NCI-H2196 treated with DMSO at 0.1 percent for 48 hours (cell line): ENCODE measurements around the gene BTG4.

Experiments used
- DNase-seq: peaks from one replicate; lab custom pipeline; 2025; ENCODE audit not compliant: unreplicated experiment; lab: John Stamatoyannopoulos, UW

BTG4 gene

DNA sequence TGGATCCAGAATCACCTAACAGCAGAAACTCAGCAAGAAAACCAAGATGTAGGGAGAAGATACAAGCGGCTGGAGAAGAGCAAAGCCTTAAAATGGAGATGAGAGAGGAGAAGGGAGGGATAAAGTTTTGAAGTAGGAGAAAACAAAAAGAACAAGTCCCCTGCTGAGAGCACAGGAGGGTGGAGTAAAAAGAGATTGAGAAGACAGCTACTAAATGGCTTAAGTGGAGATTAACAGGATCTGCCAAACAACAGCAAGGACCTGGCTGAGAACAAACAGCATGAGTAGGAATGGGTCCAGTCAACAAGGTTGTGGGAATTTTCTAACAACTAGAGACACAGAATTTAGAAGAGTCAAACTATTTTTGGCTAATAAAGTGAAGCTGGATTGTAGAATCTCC is 18.1 kb downstream of the BTG4 start:
- no peak for DNase-seq

DNA sequence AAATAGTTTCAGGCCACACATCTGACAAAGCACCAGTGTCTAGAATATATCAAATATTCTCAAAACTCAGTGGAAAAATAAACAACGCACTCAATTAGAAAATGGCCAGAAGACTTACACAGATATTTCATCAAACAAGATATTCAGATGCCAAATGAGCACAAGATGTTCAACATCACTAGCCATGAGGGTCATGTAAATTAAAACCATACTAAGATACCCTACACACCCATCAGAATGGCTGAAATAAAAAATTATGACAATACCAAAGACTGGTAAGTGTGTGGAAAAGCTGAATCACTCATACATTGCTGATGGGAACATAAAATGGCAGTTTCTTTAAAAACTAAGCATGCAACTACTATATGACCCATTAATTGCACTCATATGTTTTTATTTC is 21.7 kb downstream of the BTG4 start:
- DNase-seq = no peak

DNA sequence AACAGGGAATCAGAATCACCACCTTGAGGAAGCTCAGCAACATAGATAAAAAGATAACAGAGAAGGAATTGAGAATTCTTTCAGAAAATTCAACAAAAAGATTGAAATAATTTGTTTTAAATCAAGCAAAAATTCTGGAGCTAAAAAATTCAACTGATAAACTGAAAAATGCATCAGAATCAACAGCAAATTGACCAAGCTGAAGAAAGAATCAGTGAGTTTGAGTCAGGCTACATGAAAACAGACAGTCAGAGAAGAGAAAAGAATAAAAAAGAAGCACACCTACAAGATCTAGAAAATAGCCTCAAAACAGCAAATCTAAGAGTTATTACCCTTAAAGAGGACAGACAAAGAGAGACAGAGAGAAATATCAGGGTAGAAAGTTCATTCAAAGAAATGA is 28.8 kb downstream of the BTG4 start:
- no peak for DNase-seq

DNA sequence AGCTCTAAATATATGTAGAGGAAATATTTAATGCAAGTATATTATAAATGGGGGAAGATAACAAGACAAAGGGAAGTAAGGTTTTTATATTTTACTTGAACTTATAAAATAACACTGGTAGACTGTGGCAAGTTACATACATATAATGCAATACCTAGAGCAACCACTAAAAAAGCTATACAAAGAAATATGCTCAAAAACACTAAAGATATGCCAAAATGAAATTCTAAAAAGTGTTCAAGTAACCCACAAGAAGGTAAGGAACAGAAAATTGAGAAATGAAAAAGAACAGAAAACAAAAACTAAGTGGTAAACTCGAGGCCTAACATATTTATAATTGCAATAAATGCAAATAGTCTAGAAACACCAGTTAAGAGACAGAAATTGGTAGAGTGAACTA is 32.5 kb downstream of the BTG4 start:
- no peak for DNase-seq

DNA sequence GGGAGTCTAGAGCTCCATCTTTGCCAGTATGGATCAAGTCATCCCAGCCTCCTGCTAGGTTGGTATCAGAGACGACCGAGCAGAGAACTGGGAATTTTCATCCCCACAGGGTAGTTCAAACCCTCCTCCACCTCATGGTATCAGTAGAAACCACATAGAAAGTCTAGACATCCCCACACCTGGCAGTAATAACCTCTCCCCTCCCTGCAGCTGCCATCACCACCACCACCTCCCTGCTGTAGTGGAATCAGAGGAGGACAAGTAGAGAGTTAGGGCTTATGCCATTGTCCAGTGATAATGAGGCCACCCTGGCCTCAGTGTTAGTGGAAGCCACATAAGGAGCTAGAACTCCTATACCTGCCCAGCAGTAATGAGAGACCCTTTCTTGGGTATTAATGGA is 34.3 kb downstream of the BTG4 start:
- no peak for DNase-seq

DNA sequence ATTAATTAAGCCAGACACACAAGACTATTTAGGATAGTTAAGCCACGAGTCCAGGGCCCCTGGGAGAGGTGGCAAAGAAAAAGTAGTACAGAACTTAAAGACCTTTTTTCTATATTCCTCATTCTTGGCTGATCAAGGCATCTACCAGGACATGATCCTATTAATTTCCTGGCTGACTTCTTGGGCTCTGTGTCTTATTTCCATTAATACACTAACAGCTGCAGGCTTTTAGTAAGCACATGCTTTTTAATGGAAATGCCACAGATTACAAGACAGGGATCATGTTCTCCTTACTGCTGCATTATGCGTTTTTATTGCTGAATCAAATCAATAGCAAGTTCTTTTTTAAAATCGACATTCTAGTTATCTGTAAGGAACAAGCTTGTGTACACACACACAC is 35.2 kb downstream of the BTG4 start:
- DNase-seq = no peak

DNA sequence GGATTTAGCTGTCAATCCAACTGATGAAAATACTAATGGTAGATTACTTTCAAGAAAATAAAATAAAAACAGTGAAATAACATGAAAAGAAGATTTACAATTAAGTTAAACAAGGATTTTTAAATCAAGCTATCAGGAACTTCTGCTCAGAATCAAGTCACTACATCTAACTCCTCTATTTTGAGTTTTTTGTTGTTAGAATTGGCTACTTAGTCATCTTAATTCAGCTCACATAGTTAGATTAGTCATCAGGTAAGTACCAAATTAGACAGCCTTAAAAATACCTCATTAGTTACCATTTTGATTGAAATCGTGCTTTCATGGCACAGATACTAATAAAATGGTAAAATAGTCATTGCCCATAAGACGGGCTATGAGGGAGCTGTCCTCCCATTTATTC is 35.8 kb downstream of the BTG4 start:
- no peak for DNase-seq

DNA sequence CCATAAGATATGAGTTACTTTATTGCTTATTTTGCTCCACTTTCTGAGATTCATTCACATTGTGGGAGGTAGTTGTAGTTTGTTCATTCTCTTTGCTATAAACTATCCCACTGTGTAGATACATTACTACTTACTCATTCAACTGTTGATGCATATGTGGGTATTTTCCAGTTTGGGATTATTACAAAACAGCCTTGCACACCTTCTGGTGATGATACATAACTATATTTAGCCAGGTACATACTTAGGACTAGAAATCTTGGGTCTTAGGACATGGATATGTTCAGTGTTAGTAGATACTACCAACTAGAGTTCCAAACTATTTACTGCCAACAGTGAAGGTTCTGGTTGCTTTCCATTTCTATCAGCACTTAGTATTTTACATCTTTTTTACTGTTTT is 37.8 kb downstream of the BTG4 start:
- no peak for DNase-seq

DNA sequence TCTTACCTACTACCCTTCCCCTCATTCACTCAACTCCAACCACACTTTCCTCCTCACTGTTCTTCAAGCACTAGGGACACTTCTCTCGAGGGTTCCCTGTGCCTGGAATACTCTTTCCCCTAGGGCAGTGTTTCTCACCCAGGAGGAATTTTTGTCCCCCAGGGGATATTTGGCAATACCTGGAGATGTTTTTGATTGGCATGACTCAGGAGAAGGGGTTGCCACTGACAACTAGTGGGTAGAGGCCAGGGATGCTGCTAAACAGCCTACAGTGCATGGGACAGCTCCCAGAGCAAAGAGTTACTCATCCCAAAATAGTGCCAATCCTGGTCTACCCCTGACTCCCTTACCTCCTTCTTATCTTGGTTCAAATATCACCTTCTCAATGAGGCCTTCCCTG is 40.0 kb downstream of the BTG4 start:
- no peak for DNase-seq

DNA sequence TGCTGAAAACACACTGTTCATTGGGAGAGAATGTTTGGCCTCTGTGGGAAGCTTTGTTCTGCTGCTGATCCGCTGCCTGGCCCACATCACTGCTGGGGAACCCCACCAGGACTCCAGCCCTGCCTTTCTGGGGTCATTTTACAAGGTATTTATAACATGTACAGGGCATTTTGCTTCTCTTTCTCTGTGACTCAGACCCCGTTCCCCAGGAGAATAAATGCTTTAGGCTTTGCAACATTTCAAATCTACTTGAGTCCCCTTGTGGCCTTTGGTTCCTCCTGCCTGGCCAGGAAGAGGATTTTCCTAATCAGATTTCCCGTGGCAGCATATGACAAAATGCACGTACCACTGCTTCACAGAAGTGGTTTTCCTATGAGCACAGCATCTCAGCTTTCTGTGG is 43.0 kb downstream of the BTG4 start:
- DNase-seq = no peak

DNA sequence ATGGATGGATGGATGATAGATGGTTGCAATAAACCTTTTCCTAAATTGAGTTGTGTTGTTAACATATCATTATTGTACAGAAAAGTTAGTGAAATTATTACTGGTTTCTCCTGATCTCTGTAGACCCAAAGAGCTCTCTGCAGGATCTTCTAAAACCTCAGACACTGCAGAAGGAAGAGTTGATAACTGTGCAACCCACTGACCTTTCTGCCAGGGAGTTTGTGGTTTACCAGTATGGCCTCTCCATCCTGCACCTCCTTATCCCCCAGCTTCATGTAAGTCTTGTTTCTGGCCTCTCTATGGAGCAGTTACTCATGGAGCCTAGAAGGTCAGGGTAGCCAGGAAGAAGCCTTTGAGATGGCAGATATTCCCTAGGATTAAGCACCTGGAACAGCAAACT is 45.6 kb downstream of the BTG4 start:
- no peak for DNase-seq

DNA sequence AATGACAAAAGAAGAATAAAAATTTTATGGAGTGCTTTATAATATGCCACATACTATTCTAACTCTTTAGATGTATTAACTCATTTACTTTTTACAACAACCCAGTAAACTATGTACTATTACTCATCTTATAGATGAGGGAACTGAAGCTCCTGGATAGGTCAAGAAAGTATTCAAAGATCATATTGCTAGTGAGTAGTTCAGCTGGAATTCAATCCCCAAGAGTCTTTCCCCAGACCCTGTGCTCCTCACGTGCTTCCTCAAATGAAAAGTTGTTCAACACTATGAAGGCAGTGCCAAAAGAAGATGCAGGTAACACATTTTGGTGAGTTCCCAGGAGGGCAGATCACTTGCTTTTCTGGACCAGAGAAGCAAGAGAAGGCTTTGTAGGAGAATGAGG is 46.8 kb downstream of the BTG4 start:
- no peak for DNase-seq

DNA sequence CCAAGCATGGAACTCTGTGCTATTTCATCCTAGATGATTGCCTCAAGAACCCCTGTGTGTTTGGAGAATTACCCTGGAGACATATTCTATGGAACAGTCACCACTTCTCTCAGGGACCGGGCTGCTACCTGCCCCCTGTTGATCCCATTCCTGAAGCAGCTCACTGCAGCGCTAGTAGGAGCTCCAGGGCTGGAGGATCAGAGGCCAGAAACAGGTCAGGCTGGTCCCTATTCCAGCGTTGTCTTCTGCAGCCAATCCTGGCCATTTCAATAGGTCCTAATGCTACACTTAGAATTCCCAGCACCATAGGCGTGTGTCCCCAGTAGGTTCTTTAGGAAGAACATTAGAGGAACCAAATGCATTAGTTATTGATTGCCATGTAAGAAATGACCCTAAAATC is 48.9 kb downstream of the BTG4 start:
- no peak for DNase-seq

DNA sequence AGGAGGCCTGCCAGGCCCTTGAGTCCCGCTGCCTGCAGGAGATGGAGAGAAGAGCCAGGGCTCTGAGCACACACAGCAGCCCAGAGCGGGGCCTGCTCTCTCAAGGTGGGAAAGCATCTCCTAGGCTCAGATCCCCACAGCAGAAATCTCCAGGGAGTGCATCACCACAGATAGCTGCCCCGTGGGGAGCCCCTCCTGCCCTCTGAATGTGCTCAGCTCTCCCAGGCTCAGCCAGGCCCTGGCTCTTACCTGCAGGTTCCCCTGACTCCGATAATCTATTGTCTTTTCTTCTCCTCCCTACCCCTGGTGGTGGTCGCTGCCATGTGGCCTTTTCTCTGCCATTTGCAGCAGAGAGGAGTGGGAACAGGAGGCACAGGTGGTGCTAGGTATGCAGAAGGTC is 49.9 kb downstream of the BTG4 start:
- DNase-seq = no peak

DNA sequence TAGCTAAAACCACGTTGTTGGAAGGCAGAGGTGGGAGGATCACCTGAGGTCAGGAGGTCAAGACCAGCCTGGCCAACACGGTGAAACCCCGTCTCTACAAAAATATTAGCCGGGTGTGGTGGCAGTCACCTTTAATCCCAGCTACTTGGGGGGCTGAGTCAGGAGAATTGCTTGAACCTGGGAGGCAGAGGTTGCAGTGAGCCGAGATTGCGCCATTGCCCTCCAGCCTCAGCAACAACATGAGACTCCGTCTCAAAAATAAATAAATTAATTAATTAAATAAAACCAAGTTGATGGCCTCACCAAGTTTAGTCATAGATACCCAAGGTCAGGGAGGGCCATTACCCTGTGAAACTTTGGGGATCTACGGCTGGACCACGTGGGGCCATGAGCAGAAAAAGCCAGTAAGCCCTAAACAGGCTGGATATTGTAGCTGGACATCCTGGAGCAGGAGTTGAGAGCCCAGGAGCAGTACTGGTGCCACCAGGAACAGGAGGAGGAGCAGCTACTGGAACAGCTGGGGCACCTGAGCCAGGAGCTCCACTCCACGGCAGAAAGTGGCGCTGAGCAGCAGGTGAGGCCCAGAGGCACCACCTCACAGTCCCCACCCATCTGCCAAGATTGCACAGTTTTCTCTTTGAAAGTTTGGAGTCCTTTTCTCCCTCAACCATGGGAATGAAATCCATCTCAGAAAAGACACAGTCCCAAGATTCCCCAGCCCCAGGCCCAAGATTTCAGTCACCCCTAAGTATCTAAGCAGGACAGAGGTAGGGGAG is 50.5 kb downstream of the BTG4 start:
- no peak for DNase-seq

DNA sequence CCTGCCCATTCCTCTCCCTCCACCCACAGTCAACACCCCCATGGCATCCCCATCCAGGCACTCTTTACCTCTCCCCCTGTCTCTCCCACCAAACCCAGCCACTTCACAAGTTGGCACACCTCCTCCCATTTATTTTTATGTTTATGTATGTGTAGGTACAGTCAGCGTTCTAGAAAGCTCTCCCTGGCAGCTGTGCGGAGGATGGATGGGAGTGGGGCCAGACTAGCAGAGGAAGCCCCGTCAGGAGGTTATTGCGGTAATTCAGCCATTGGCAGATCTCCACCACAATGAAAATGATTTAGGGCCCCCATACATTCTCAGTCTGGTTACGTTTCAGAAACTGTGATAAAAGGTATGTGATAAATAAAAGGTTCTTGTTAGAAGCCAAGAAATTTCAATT is 51.3 kb downstream of the BTG4 start:
- DNase-seq = no peak

DNA sequence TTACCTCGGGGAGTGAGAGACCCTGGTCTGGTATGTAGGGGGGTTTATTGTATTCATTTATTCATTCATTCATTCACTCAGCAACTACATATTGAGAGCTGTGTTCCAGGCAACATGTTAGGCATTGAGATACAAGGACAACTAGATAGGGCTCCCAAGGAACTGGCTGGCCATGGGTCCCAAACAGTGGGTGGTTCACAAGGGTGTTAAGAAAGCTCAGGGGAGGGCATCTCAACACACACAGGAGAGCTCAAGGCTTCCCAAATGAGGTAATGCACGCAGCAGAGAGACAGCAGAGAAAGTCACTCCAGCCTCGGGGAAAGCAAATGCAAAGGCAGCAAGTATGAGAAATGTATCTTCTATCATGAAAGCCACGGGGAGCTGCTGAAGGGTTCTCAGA is 51.8 kb downstream of the BTG4 start:
- DNase-seq = no peak

DNA sequence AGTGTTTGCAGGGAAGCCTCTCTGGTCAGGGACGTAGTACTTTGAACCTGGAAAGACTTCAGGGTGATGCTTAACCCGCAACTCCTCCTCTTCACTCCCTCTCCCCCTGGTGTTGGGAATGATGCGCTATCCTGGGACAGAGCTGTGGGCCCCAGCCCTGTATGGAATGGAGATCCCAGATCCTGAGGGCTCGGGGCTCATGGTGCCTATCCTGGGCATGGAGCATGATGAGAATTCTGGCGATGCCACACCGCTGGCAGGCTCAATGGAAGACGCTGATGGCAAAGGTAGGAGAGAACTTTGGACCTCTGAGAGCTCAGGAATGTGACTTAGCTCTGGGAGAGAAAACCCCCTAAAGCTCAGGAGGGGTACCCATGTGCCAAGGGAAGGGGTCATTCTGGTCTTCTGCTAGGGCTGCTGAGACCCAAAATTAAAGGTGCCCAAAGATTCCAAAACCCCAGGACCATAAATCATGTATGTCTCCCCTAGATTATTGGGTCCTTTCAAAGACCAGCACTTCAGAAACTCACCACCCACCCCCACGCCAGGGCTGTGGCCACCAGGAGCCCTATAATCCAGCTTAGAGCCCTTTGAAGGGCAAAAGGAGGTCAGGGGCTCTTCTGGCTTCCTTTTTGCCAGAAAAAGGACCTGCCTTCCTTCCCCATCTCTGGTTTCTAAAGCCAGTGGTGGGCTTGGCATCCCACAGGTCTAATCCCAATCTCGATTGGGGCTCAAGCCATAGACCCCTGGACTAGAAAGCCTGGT is 52.5 kb downstream of the BTG4 start:
- DNase-seq = no peak

DNA sequence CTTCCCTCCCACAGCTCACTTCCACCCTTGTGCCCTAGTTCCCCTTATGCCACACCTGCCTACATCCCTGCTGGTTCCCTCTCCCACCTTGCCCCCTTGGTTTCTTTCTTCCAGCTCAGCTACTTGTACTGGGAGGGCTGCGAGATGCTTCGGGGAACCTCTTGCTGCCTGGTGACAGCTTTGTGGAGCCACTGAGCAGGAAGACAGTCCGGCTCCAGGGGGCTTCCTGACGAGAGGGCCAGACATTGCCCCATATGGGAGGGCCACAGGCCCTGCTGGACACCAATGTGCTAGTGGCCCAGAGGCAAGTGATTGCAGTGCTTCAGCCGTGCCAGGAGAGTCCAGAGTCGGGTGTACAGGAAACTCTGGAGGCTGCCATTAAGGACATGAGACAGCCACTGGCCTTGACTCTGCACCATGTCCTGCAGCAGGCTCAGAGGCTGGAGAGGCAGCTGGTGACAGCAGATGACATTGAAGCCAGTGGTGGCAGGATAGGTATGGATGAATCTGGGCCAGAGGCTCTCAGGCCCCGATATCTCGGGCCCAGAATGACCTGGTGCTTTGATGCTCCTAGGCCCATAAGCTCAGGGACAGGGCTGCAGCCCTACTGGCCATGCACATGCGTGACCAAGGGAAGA is 54.3 kb downstream of the BTG4 start:
- no peak for DNase-seq

DNA sequence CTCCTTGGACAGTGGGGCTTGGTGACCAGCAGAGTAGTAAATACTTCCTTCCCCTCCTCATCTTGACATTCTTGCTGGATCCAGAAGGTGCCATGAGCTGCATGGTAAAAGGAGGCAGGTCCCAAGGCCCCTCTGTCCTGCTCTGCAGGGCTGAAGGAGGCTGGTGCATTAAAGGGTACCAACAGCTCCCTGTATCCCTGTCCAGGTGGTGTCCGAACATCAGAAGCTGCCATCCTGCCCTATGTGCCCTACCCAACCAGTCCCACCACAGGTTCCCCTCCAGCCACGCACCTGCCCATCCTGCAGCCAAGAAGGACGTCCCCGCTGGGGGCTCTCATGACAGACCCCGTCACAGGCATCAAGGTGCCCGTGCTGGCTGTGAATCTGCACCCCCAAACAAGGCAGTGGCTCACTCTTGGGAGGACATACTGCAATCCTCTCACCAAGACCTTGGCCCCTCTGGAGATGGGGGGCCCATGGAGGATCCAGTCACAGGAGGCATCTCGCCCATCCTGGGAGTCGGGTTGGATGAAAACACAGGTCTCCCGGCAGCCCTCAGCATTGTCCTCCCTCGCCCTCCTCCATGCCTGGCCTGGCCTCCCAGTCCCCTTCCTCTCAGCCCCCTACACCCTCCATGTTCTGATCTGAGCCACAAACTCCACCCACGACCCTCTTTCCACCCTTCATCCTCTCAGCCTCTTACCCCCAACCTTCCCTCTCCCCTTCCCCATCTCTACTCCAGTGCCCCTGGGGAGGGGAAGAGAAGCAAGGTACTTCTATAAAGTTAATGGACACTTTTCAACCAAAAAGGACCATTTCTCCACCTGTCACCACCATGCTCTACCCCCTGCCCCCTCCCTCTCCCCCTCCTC is 55.1 kb downstream of the BTG4 start:
- DNase-seq = no peak

DNA sequence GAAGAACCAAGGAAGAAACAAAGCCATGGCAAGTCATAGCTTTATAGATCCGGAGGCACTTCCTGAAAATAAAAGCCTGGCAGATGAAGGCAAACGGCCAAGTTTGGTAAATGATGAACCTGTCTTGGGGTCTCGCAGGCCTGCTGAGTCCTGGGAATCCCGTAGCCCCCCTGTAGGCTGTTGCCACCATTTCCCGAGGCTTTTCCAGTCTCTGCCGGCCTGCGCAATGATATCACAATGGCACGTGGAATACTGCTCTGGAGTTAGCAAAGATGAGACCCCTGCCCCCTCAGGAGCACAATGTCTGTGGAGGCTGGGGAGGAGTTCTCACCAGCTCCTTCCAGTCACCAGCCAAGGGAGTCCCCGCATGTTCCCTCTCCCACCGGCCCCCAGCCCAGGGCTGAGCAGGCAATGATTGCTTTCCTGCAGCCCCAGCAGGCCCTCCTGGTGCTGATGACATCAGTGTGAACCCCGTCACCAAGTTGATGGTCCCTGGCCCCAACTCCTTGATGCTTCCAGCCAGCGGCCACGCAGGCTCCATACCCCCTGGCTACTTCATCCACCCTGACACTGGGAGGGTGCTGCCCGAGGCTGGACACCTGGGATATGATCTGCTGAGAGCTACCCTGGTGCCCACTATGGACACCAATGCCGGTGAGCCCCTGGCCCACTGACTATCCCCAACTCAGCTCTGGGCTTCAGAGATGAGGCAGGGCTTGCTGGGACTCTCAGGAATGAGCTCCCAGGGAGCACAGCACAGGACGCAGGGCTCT is 55.9 kb downstream of the BTG4 start:
- no peak for DNase-seq
